GM10248 (cell line): ENCODE data around the gene NLRC5.

Source experiments
- CTCF ChIA-PET: fragments of 300-600 bp; sonication (Branson Sonifier 250); formaldehyde crosslinking; extraction: SDS; loops from one replicate; lab custom pipeline; 2021; ENCODE audit warnings: antibody characterized with exemption; lab: Yijun Ruan, JAX
- POLR2A ChIA-PET: fragments of 350-650 bp; sonication (Branson Sonifier 250); formaldehyde crosslinking; extraction: SDS; loops from one replicate; lab custom pipeline; 2020; ENCODE audit warnings: antibody characterized with exemption; lab: Yijun Ruan, JAX
- DNase-seq: peaks from one replicate; pipeline ENCODE4 v3.0.0; 2012; ENCODE audit errors: extremely low spot score
- CTCF ChIP-seq: IDR thresholded peaks from 2 replicates; pipeline ENCODE4 v1.5.1; 2012; ENCODE audit warnings: mild to moderate bottlenecking, low read depth; ENCODE audit errors: extremely low read depth, missing control alignments, control extremely low read depth

Gene NLRC5

DNA sequence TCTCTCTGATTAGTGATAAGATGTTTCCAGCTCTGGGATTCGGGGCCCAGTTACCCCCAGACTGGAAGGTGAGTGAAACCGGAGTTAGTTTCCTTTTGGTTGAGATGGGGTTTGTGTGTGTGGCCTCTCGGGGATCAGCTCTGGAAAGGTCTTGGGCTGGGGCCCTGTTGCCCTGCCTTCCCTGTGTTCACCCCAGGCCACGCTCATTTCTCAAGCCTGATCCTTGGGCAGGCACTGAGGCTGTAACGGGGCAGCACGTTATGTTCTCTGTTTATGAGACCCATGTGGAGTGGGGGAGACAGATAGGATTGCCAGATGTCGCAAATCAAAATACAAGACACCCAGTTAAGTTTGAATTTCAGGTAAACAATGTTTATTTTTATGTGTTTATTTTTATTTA, 138.5 kb downstream of the NLRC5 start:
- POLR2A ChIA-PET, result interaction anchor here (1.1 kb wide), 1 partner anchor 21 kb away, joined by 3 read pairs; no protein-coding TSS in a partner anchor
- DNase-seq, result no peak
- TF ChIP-seq CTCF, result no peak
- CTCF ChIA-PET, result interaction anchor here (0.7 to 3.9 kb wide), 10 partner anchors 8 to 290 kb away, joined by 3 to 32 read pairs (median 4); partner anchors contain the start of gene CPNE2

GRCh38 chr16:57128771-57129389, 139.5 kb downstream of the NLRC5 start:
- CTCF ChIA-PET, result interaction anchor here (3.0 to 3.9 kb wide), 2 partner anchors 22 to 36 kb away, joined by 10 to 32 read pairs; partner anchors contain the start of gene CPNE2
- DNase-seq, result no peak
- POLR2A ChIA-PET, result no interaction called here
- TF ChIP-seq CTCF, result no peak

- TF ChIP-seq CTCF, result no peak
- DNase-seq, result no peak
- ChIA-PET CTCF (no interaction called here), POLR2A (no interaction called here)
Observed at GRCh38 chr16:57130950-57131321, 141.6 kb downstream of the NLRC5 start.

- no peak for TF ChIP-seq CTCF
- no peak for DNase-seq
- ChIA-PET CTCF (no interaction called here), POLR2A (no interaction called here)
Observed at GRCh38 chr16:57131351-57131970, 142.1 kb downstream of the NLRC5 start.

DNA sequence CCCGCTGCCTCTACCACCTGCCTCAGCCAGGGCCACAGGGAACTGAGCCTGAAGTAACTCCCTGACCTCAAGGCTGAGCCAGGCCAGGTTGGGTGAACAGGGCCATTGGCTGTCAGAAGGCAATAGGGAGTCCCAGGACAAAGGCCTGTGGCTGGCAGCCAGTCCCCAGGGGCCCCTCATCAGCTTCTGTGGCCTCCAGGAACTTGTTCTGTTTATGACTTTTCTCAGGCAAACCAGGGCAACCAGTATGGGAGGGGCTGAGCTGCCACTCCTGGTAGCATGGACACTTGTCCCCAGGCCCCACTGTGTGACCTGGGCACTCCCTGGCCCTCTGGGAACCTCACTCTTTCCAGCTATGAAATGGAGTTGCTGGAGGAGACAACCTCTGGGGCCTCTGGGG, 143.1 kb downstream of the NLRC5 start:
- ChIA-PET POLR2A (no interaction called here), CTCF (no interaction called here)
- DNase-seq, result no peak
- no peak for TF ChIP-seq CTCF

DNA sequence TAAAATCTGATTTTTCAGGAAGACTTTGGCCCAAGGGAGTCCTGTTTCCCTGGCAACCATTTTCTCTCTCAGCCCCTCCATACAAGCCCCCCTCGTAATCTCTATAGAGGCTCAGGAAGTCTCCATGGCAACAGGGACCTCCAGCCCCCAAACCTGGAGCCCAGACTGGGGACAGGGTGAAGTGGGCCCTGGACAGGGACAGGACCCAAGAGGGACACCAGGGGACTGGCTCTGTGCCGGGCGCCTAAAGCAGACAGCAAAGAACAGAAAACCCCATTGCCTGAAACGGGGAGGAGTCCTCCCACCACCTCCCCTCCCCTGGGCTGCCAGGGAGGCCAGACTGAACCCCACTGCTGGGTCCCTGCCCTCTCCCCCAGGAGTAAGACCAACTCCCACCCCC, 143.7 kb downstream of the NLRC5 start:
- DNase-seq, result no peak
- ChIA-PET POLR2A (no interaction called here), CTCF (interaction anchor here (0.8 to 3.6 kb wide), 4 partner anchors 12 to 284 kb away, joined by 3 to 14 read pairs (median 4); partner anchors contain the start of gene CPNE2)
- TF ChIP-seq CTCF, result no peak
